ENCODE results near the gene TTC22. TPM values are rescaled to one million over a fixed set of nuclear protein-coding genes. Genes with fewer than 3 reads are reported as not detected.

TTC22 gene
- total RNA-seq, 1 donor from 2014 or later = 8.7 TPM

DNA sequence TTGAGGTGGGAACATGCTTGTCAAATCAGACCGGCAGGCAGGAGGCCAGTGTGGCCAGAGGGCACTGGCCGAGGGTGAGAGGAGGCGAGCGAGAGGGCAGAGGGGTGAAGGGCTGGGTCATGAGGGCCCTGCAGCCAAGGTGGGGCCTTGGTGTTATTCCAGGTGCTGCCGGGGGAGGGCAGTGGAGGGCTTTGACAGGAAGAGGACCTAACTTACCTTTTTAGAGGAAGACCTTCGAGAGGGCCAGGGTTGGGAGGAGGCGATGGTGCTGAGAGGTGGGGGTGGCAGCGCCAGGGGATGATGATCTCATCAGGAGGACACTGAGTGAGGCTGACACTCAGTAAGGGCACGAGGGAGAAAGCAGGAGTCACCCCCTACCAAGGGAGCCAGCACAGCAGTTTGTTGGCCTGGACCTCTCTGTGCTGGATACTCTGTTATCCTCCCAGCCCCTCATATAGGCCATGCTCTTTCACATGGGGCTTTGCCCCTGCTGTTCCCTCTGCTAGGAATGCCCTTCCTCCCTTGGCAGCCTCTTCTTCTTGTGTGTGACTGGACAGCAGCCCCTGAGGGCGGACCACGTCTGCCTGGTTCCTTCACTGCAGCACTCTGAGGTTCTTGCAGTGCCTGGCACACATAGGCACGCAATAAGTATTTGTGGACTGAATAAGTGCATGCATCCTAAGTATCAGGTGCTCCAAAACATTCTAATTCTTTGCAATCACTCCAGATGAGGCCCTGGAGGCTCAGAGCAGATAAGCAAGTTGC is 7.5 kb upstream of the TTC22 start:
- no peak for DNase-seq

GRCh38 chr1:54807756-54808155 is 6.6 kb upstream of the TTC22 start:
- no peak for DNase-seq

DNA sequence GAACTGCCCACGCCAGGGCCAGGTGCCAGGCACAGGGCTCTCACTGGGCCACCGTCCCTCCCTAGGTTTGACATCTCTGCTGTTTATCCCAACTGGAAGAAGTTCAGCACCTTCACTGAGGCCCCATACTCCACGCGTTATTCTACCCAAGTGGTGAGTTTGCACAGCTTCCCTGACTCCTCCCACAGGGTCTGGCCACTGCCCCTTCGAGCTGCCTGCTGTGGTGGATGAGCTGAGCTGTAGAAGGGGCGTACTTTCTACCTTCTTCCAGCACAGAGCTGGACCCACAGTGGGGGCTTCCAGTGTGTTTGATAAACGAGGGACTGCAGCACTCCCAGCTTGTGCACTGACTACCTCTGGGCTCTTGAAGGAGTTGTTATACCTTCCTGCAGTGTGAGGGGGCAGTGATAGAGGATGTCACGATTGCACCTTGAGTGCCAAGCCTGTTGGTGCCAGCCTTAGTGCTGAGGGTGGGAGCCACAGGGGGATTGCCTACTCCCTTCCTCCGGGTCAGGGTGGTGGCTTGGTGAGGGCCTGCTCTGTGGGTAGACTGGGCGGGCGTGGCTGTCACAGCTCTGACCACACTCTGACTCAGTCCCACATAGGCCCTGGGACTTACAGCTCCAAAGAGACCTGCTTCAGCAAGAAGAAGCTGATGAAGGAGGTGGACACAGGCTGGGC is 5.9 kb upstream of the TTC22 start:
- no peak for DNase-seq

DNA sequence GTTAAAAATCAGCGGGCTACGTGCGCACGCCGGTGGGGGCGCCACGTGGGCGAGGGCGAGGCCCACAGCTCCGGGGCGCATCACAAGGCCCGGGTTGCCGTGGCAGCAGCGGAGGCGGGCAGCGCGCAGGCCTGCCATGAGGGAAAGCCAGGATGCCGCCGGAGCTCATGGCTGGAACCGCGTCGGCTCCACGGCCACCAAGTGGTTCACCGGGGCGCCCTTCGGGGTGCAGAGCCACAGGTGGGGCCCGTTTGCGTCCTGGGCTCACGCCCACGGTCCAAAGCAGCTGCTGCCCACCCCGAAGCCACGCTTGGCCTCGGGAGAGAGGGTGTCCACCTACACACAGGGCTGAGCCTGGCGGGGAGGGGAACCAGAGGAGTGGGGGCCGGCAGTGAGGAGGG is 4.9 kb upstream of the TTC22 start:
- DNase-seq = no peak

DNA sequence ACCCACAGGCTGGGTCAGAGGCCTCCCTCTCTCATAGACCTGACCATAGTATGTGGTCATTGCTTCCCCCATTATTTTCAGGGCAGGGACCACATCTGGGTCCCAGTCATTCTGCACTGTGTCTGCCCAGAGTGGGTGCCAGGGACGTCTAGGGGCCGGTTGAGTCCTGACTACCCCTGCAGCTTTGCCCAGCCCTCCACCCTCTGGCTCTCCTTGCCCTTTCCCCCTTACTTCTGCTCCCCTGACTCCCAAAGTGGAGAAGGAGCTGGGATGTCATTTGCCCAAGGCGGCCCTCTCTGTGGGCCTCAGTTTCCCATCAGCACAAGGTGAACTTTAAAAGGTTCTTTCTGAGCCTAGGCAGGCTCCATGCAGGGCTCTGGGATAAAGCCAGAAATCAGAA is 4.3 kb upstream of the TTC22 start:
- DNase-seq = no peak

DNA sequence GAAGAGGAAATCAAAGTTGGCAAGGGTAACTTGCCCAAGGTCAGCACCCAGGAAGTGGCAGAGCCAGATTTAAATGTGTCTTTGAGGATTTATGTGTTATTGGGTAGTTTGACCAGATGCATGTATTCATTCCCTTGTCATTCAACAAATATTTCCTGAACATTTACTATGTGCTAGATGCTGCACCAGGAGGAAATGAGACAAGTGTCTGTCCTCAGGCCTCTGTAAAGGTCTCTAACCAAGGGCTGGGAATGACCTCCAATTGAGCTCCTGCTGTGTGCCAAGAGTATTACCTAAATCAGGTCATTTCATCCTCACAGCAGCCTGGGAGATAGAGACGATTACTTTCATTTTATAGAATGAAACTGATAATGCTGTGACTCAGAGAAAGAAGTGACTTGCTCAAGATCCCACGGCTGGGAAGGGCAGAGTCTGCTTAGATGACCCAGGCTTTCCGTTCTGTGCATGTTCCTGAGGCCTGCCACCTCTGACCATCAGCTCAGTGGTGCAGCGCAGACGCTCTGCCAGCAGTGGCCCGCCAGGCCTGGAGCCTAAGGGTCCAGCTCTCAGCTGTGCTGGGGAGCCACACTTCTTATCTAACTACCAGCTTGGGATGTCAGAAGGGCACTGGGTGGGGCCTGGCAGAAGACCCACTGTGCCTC is 3.5 kb upstream of the TTC22 start:
- no peak for DNase-seq

DNA sequence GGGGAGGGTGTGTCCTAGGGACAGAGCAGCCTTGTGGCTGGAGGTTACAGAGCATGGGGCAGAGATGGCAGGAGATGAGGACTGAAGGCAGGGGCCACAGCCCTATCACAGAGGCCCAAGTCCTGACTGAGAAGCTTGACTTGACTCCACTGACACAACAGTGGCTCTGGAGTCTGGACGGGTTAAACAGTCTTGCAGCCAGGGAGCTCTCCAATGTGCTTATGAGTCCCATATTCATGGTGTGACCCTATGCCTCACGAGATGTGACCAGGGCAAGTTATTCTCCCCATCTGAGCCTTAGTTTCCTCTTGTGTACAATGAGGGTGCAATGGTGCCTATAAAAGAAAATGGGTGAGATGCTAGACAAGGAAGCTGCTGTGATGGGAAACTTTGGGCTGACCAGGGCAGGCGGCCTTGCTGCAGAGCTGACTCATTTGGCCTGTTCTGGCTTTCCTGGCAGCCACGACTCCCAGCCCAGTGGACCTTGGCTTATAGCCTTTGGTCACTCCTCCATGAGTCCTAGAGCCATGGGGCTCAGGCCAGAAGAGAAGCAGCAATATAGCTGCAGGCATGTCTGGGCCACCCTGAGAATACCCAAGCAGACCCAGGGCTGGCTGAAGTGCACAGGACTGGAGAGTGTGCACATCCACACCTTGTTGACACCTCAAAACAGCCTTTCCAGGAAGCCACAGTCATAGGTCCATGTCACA is 2.8 kb upstream of the TTC22 start:
- DNase-seq = no peak

DNA sequence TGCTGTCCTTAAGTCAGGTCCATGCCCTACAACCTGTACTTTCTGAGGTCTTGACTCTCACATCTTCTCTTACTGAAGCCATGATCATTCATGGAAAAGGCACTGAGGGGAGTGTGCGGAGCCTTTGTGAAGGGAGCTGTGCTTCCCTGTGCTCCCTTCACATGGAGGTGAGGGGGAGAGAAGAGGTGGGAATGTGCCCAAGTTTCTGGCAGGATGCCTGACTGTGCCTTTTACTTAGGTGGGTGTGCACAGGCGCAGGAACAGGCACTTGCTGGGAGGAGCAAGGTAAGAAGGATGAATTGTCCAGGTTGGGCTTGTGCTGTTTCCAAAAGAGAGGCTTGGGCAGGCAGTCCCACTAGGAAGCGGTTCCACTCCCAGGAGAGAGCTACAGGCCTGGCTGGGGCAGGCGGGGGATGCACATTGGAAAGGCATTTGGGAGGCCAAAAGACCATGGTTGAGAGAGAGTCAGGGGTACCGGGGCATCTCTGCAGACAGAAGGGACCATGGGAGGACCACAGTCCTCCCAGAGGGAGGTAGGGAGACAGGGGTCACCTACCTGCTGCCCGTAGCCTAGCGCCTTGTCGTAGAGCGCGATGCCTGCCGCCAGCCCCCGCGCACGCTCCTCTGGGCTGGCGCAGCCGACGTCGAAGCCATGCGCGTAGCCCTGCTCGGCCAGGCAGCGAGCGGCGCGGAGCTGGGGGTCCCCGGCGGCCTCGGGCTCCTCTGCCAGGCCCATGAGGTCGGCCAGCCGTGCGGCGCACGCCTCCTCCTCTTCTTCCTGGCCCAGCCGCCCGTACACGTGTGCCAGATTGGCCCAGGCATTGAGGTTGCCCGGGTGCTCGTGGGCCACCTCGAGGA is 853 bp downstream of the TTC22 start:
- DNase-seq = no peak

- no peak for DNase-seq
Measured at GRCh38 chr1:54798769-54799641, 2.1 kb downstream of the TTC22 start.

GRCh38 chr1:54798206-54798605 is 2.9 kb downstream of the TTC22 start:
- no peak for DNase-seq

DNA sequence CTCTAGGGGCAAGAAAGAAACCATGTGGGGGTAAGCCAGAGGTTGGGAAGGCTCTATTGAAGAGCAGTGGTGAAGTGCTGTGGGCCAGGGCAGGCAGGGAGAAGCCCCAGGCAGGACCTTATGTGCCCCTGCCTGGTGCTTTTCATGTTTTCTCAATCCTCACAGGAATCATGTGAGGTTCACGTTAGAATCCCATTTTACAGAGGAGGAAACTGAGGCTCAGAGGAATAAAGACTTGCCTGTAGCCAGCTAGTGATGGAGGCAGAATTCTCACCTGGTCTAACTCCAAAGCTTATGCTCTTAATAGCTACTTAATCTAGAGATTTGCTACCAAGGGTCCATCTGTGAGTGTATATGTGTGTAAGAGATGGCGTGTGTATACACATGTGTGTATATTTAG is 4.2 kb downstream of the TTC22 start:
- DNase-seq = no peak

- no peak for DNase-seq
Measured at GRCh38 chr1:54795841-54796468, 5.2 kb downstream of the TTC22 start.

DNA sequence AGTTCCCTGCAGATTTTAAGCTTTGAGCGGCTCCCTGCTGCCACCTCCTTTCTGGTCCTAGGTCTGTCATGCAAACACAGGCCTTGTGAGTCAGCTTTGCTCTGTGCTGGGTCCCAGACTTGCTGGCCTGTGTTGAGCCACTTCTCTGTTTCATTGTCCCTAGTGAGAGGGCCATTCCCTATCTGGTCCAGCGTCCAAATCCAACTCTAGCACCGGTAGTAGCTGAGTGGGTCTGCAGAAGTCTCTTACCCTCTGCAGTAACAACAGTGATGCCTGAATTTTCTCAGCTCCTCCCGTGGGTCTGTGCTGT is 5.8 kb downstream of the TTC22 start:
- DNase-seq = no peak

DNA sequence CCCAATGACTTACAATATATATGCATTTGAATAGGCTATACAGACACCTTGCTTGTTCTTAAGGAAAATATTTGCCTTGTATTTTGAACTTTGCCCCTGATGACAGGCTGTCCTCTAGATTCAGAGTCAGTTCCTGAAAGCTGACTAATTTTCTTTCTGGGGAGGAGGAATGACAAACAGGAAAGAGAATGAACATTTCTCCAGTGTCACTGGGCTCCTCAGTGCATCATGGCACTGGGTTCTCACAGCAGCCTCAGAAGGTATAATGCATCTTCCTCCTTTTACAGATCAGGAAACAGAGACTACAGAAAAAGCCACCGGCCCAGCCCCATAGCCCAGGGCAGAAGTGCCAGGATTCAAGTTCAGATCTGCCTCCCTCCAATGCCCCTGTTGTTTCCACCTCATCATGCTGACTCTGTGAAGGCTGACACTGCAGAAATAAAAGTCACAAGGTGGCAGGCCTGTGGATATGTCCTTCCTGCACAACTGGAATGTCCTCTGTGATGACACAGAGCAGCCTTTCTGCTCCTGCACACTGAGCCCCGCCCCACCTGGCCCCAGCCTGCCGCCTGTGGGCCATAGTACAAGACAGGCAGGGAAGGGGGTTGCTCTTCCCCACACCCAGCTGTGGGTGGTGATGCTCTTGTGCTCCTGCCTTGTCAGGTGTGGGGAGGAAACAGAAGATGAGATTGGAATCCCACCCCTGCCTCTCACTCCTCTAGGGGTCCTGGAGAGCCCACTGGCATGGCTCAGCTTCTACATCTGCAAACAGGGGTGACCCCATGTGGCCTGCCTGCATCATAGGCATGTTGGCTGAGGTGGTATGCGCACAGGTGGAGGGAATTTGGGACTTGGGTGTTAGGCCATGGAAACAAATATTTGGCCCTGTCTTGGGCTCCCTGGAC is 6.4 kb downstream of the TTC22 start:
- no peak for DNase-seq

- peak; percentile 87 for DNase-seq
Measured at GRCh38 chr1:54792686-54793282, 8.3 kb downstream of the TTC22 start.

- no peak for DNase-seq
Measured at GRCh38 chr1:54791880-54792522, 9.1 kb downstream of the TTC22 start.

DNA sequence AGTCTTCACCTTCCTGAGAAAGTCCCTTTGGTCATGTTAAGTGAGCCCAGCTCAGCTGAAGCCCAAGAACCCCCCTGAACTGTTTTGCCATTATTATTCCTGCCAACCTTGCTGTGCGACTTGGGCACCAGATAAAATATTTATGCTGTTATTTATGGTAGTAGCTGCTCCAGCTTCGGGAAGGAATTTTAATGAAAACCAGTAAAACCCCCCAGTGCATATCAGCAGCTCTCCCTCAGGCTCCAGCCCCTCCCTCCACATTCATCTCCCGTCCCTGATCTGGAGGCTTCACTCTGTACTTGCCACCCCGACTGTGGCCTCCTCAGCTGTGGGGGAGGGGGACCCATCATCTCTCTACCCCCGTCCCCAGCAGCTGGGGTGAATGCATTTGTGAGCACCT is 12.7 kb downstream of the TTC22 start:
- DNase-seq = no peak

DNA sequence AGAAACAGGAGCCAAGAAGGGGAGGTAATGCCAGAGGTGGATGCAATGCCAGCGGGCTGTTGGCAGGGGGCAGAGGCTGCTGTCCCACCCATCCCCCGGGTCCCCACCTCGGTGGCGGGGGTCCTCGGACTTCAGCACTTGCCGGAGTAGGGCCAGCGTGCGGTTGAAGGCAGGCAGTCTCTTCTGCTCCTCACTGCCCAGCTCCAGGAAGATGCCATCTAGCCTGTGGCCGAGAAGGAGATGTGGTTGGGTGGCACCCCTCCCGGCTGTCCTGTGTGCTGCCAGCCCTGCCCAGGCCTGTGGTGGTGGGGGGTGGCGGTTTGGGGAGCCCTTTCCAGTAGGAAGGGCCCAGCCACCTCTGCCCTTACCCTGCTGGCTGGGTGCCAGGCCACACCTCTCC is 13.5 kb downstream of the TTC22 start:
- DNase-seq = no peak

GRCh38 chr1:54786778-54787177 is 14.3 kb downstream of the TTC22 start:
- no peak for DNase-seq

Measured in tongue (tissue), 2 donors.